ENCODE data around the gene SNRPB.

Gene SNRPB

DNA sequence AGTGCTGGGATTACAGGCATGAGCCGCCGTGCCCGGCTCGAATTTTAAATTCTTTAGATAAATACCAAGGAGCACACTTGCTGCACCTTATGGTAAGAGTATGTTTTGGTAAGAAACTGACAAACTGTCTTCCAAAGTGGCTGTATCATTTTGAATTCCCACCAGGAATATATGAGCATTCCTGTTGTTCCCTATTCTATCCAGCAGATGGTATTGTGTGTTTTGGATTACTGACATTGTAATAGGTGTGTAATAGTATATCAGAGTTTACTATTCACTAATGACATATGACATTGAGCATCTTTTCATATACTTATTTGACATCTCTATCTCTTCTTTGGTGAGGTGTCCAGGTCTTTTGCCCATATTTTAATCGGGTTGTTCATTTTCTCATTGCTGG, 49.3 kb downstream of the SNRPB start:
- TF ChIP-seq, protein P1, sequence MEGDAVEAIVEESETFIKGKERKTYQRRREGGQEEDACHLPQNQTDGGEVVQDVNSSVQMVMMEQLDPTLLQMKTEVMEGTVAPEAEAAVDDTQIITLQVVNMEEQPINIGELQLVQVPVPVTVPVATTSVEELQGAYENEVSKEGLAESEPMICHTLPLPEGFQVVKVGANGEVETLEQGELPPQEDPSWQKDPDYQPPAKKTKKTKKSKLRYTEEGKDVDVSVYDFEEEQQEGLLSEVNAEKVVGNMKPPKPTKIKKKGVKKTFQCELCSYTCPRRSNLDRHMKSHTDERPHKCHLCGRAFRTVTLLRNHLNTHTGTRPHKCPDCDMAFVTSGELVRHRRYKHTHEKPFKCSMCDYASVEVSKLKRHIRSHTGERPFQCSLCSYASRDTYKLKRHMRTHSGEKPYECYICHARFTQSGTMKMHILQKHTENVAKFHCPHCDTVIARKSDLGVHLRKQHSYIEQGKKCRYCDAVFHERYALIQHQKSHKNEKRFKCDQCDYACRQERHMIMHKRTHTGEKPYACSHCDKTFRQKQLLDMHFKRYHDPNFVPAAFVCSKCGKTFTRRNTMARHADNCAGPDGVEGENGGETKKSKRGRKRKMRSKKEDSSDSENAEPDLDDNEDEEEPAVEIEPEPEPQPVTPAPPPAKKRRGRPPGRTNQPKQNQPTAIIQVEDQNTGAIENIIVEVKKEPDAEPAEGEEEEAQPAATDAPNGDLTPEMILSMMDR (IDR thresholded peaks at IDR 0.05; ENCODE audit: insufficient read depth, low read depth, low read length, missing control alignments): no peak
- no peak for DNase-seq (ENCODE audit: low read depth)

DNA sequence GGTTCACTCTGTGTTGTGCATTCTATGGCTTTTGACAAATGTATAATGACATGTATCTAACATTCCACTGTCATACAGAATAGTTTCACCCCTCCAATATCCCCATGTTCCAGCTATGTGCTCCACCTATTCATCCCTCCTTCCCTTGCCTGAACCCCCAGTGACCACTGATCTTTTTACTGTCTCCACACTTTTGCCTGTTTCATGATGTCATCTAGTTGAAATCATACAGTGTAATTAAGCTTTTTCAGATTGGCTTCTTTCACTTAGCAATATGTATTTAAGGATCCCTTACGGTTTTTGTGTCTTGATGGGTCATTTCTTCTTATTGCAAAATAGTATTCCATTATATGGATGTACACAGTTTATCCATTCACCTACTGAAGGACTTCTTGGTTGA, 50.1 kb downstream of the SNRPB start:
- TF ChIP-seq, protein P1 (IDR thresholded peaks at IDR 0.05; ENCODE audit: insufficient read depth, low read depth, low read length, missing control alignments): no peak
- no peak for DNase-seq (ENCODE audit: low read depth)
- no peak overlapping the region for H3K4me3 ChIP-seq (ENCODE audit: low read depth, low read length)

More for the DNA sequence above, 49.3 kb downstream of the SNRPB start:
- H3K4me3 ChIP-seq (ENCODE audit: low read depth, low read length): no peak overlapping the region

DNA sequence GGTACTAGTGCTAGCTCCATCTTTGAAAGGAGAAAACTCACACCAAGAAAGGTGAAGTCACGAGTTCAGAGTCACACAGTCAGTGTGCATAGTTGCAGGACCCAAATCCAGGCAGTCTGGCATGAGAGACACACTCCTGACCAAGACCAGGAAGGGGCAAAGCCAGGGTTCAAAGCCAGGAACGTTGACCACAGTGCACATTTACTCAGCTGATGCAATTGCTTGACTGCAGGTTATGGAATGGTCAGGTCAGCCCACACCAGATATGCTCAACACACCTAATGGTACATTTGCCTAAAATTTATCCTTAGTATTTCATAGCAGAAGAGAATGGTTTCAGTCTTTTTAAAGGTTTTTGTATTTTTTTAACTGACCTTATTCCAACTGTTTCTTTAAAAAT, 52.2 kb downstream of the SNRPB start:
- no peak for DNase-seq (ENCODE audit: low read depth)
- TF ChIP-seq, protein P1 (IDR thresholded peaks at IDR 0.05; ENCODE audit: insufficient read depth, low read depth, low read length, missing control alignments): no peak
- no peak overlapping the region for H3K4me3 ChIP-seq (ENCODE audit: low read depth, low read length)

DNA sequence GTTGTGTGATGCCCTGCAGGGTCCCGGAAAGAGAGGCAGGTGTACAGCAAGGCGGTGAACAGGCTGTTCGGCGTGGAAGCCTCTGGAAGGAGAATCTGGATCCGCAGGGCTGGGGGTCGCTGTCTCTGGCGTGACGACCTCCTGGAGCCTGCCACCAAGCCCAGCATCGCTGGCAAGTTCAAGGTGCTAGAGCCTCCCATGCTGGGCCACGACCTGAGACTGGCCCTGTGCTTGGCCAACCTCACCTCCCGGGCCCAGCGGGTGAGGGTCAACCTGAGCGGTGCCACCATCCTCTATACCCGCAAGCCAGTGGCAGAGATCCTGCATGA, 53.4 kb downstream of the SNRPB start:
- DNase-seq (ENCODE audit: low read depth): no peak
- H3K4me3 ChIP-seq (ENCODE audit: low read depth, low read length): no peak overlapping the region
- TF ChIP-seq, protein P1 (IDR thresholded peaks at IDR 0.05; ENCODE audit: insufficient read depth, low read depth, low read length, missing control alignments): no peak

DNA sequence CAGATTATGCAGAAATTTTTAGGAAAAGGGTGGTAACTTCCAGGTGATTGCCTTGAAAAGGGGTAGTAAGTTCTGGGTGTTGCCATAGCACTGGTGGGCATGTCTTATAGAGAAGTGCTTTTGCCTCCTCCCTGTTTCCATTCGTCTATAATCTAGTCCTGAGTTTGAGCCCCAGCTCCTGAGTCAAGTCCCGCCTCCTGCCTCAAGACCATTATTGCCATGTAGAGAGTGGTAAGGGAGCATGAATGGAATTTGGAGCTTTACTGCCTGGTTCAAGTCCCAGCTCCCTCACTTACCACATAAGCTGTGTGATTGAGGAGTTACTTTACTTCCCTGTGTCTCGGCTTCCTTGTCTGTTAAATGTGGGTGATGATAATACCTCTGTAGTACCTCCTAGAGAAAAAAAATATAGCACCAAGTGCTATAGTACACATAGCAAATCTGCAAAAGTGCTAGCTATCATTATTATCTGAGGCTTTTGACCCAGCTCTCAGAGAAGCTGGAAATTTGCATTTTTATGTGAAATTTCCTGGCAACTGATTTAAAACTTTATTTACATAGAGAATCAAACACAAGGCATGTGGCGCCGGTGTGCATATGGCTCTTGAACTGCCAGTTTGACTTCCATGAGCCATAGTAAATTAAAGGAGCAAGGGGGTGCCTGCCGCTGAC, 53.9 kb downstream of the SNRPB start:
- no peak for DNase-seq (ENCODE audit: low read depth)
- H3K4me3 ChIP-seq (ENCODE audit: low read depth, low read length): no peak overlapping the region
- TF ChIP-seq, protein P1 (IDR thresholded peaks at IDR 0.05; ENCODE audit: insufficient read depth, low read depth, low read length, missing control alignments): no peak

Measured in GM12865 (cell line).